ENCODE results near the gene FBXO21.
"Not testable (repeated sequence)": the region's sequence is repeated elsewhere in the genome, so short reads cannot be mapped to it uniquely, and the experiment has no call there.

Gene FBXO21

GRCh38 chr12:117190210-117190781 lies at the start of gene FBXO21:
FBXO21 (minus strand) TSS chr12:117190470; CDS start chr12:117190456, 14 bp downstream.
- DNase-seq (ENCODE audit: low read depth) = peak; percentile 92

GRCh38 chr12:117236456-117237001 lies 46.3 kb upstream of the FBXO21 start:
- peak; percentile 41 for DNase-seq (ENCODE audit: low read depth)

- no peak for DNase-seq (ENCODE audit: low read depth)
Observed at GRCh38 chr12:117235261-117235660, 45.0 kb upstream of the FBXO21 start.

GRCh38 chr12:117234441-117234840 lies 44.2 kb upstream of the FBXO21 start:
- DNase-seq (ENCODE audit: low read depth) = no peak

- DNase-seq (ENCODE audit: low read depth) = no peak
Observed at GRCh38 chr12:117231750-117232149, 41.5 kb upstream of the FBXO21 start.

- no peak for DNase-seq (ENCODE audit: low read depth)
Observed at GRCh38 chr12:117228239-117228638, 38.0 kb upstream of the FBXO21 start.

GRCh38 chr12:117227000-117227653 lies 36.9 kb upstream of the FBXO21 start:
- DNase-seq (ENCODE audit: low read depth) = no peak

- no peak for DNase-seq (ENCODE audit: low read depth)
Observed at GRCh38 chr12:117226505-117226904, 36.2 kb upstream of the FBXO21 start.

- DNase-seq (ENCODE audit: low read depth) = no peak
Observed at GRCh38 chr12:117225179-117225578, 34.9 kb upstream of the FBXO21 start.

GRCh38 chr12:117220947-117221346 lies 30.7 kb upstream of the FBXO21 start:
- not testable (repeated sequence) for DNase-seq (ENCODE audit: low read depth)

GRCh38 chr12:117218149-117218548 lies 27.9 kb upstream of the FBXO21 start:
- no peak for DNase-seq (ENCODE audit: low read depth)

GRCh38 chr12:117216686-117217085 lies 26.4 kb upstream of the FBXO21 start:
- DNase-seq (ENCODE audit: low read depth) = no peak

GRCh38 chr12:117214797-117215196 lies 24.5 kb upstream of the FBXO21 start:
- DNase-seq (ENCODE audit: low read depth) = no peak

- no peak for DNase-seq (ENCODE audit: low read depth)
Observed at GRCh38 chr12:117213295-117213808, 23.1 kb upstream of the FBXO21 start.

- DNase-seq (ENCODE audit: low read depth) = peak; percentile 28
Observed at GRCh38 chr12:117212563-117213190, 22.4 kb upstream of the FBXO21 start.

GRCh38 chr12:117210266-117210918 lies 20.1 kb upstream of the FBXO21 start:
- no peak for DNase-seq (ENCODE audit: low read depth)

GRCh38 chr12:117209626-117210025 lies 19.4 kb upstream of the FBXO21 start:
- DNase-seq (ENCODE audit: low read depth) = no peak

- DNase-seq (ENCODE audit: low read depth) = no peak
Observed at GRCh38 chr12:117208811-117209455, 18.7 kb upstream of the FBXO21 start.

GRCh38 chr12:117208206-117208605 lies 17.9 kb upstream of the FBXO21 start:
- no peak for DNase-seq (ENCODE audit: low read depth)

- DNase-seq (ENCODE audit: low read depth) = no peak
Observed at GRCh38 chr12:117207675-117208074, 17.4 kb upstream of the FBXO21 start.

- DNase-seq (ENCODE audit: low read depth) = no peak
Observed at GRCh38 chr12:117202556-117202955, 12.3 kb upstream of the FBXO21 start.

GRCh38 chr12:117202033-117202432 lies 11.8 kb upstream of the FBXO21 start:
- no peak for DNase-seq (ENCODE audit: low read depth)
